Smooth muscle cell (in vitro differentiated cells): Measurements from ENCODE around the gene GDNF. TPM values are rescaled to one million over a fixed set of nuclear protein-coding genes. Genes with fewer than 3 reads are reported as not detected.

Source experiments
- DNase-seq: peaks from one replicate; lab custom pipeline; 2025; ENCODE audit not compliant: unreplicated experiment; lab: John Stamatoyannopoulos, UW
- H2AFZ ChIP-seq: fragments of 200-600 bp; sonication (generic); 2 replicates; pipeline ENCODE4 v1.6.0; 2016; ENCODE audit warnings: antibody characterized with exemption, low read depth, mild to moderate bottlenecking
- H3F3A ChIP-seq: fragments of 200-600 bp; sonication (generic); 2 replicates; pipeline ENCODE4 v1.6.0; 2017; ENCODE audit warnings: antibody characterized with exemption, low read depth
- H3K27ac ChIP-seq: fragments of 200-600 bp; sonication (generic); 2 replicates; pipeline ENCODE4 v1.5.1; 2016; ENCODE audit warnings: low read depth, mild to moderate bottlenecking
- H3K27me3 ChIP-seq: fragments of 200-600 bp; sonication (generic); 2 replicates; pipeline ENCODE4 v1.6.1; 2016; ENCODE audit warnings: low read depth, mild to moderate bottlenecking
- H3K36me3 ChIP-seq: fragments of 200-600 bp; sonication (generic); 2 replicates; pipeline ENCODE4 v1.5.1; 2016; ENCODE audit warnings: low read depth
- H3K4me1 ChIP-seq: fragments of 200-600 bp; sonication (generic); 2 replicates; pipeline ENCODE4 v1.5.1; 2016; ENCODE audit warnings: low read depth
- H3K4me2 ChIP-seq: fragments of 200-600 bp; sonication (generic); 2 replicates; pipeline ENCODE4 v1.6.0; 2016; ENCODE audit warnings: mild to moderate bottlenecking
- H3K4me3 ChIP-seq: fragments of 200-600 bp; sonication (generic); 2 replicates; pipeline ENCODE4 v1.5.1; 2016; ENCODE audit warnings: mild to moderate bottlenecking
- H3K79me2 ChIP-seq: fragments of 200-600 bp; sonication (generic); 2 replicates; pipeline ENCODE4 v1.6.0; 2016; ENCODE audit warnings: low read depth, mild to moderate bottlenecking
- H3K9ac ChIP-seq: fragments of 200-600 bp; sonication (generic); 2 replicates; pipeline ENCODE4 v1.6.0; 2016; ENCODE audit warnings: low read depth
- H3K9me3 ChIP-seq: fragments of 200-600 bp; sonication (generic); replicated peaks from 2 replicates; pipeline ENCODE4 v1.5.1; 2016; ENCODE audit warnings: low read depth
- H4K20me1 ChIP-seq: fragments of 200-600 bp; sonication (generic); 2 replicates; pipeline ENCODE4 v1.6.0; 2016; ENCODE audit warnings: low read depth
- CTCF ChIP-seq: fragments of 200-600 bp; sonication (generic); IDR thresholded peaks from 2 replicates; pipeline ENCODE4 v1.5.1; 2017; ENCODE audit warnings: borderline replicate concordance, mild to moderate bottlenecking, antibody characterized with exemption; ENCODE audit not compliant: insufficient read depth, poor library complexity, severe bottlenecking
- WGBS: methylation state at CpG from one replicate; pipeline ENCODE4 v1.1.7; 2016; ENCODE audit warnings: low lambda C conversion rate; 5-methylcytosine and 5-hydroxymethylcytosine counted together
- polyA plus RNA-seq: library from polyadenylated mRNA; unstranded; fragments of >200 nt; fragmentation: Nextera tagmentation; extraction: Ambion mirVana; gene quantifications from 2 replicates; pipeline ENCODE4 v1.2.1, GENCODE V29; 2016
- total RNA-seq: library from RNA; depleted of rRNA; stranded (reverse); fragments of >200 nt; gene quantifications from 2 replicates; pipeline ENCODE4 v1.2.3, GENCODE V29; 2014

Gene GDNF
- total and polyA plus RNA-seq, 2 experiments from 2014 or later = 12.9 to 18.8 TPM

- no peaks in the 10 kb centered on the region for H4K20me1 ChIP-seq
- H3F3A ChIP-seq = no peaks in the 10 kb centered on the region
- no peak for DNase-seq
- H3K4me3 ChIP-seq = no peak overlapping the region
- no peaks in the 10 kb centered on the region for H3K36me3 ChIP-seq
- no peaks in the 10 kb centered on the region for H3K9me3 ChIP-seq
- H3K4me2 ChIP-seq = no peak overlapping the region
- no peak overlapping the region for H3K9ac ChIP-seq
- 92% methylated on average over 12 of the region's 12 CpGs for WGBS
- H3K4me1 ChIP-seq = no peaks in the 10 kb centered on the region
- H3K79me2 ChIP-seq = no peaks in the 10 kb centered on the region
- H3K27ac ChIP-seq = no peak overlapping the region
- H3K27me3 ChIP-seq = no peaks in the 10 kb centered on the region
- TF ChIP-seq CTCF = no peak
- no peak overlapping the region for H2AFZ ChIP-seq
Measured at GRCh38 chr5:37806016-37806415, 33.8 kb downstream of the GDNF start.

GRCh38 chr5:37804401-37804800, 35.4 kb downstream of the GDNF start:
- DNase-seq = no peak
- H3F3A ChIP-seq = no peaks in the 10 kb centered on the region
- TF ChIP-seq CTCF = no peak
- no peaks in the 10 kb centered on the region for H3K4me1 ChIP-seq
- H2AFZ ChIP-seq = no peak overlapping the region
- H3K36me3 ChIP-seq = no peaks in the 10 kb centered on the region
- H3K4me2 ChIP-seq = no peak overlapping the region
- 89% methylated on average over 2 of the region's 2 CpGs for WGBS
- no peak overlapping the region for H3K4me3 ChIP-seq
- H3K79me2 ChIP-seq = no peaks in the 10 kb centered on the region
- H3K9ac ChIP-seq = no peak overlapping the region
- H4K20me1 ChIP-seq = no peaks in the 10 kb centered on the region
- no peaks in the 10 kb centered on the region for H3K9me3 ChIP-seq
- H3K27ac ChIP-seq = no peak overlapping the region
- no peaks in the 10 kb centered on the region for H3K27me3 ChIP-seq

- H3K27me3 ChIP-seq = no peaks in the 10 kb centered on the region
- H3K79me2 ChIP-seq = no peaks in the 10 kb centered on the region
- no peak overlapping the region for H3K4me3 ChIP-seq
- DNase-seq = no peak
- no peak overlapping the region for H3K4me2 ChIP-seq
- TF ChIP-seq CTCF = no peak
- H3K9ac ChIP-seq = no peak overlapping the region
- no peak overlapping the region for H2AFZ ChIP-seq
- no peaks in the 10 kb centered on the region for H3K9me3 ChIP-seq
- WGBS = 81% methylated on average over 1 of the region's 1 CpG
- no peaks in the 10 kb centered on the region for H3F3A ChIP-seq
- no peaks in the 10 kb centered on the region for H3K36me3 ChIP-seq
- H3K27ac ChIP-seq = no peak overlapping the region
- H4K20me1 ChIP-seq = no peaks in the 10 kb centered on the region
- no peaks in the 10 kb centered on the region for H3K4me1 ChIP-seq
Measured at GRCh38 chr5:37803487-37803886, 36.4 kb downstream of the GDNF start.

- no peak overlapping the region for H3K9ac ChIP-seq
Measured at GRCh38 chr5:37801521-37801920, 38.3 kb downstream of the GDNF start.

More at GRCh38 chr5:37801521-37801920, 38.3 kb downstream of the GDNF start:
- Histone ChIP-seq H3K79me2 (no peaks in the 10 kb centered on the region), H3K4me3 (no peak overlapping the region), H3K4me1 (no peaks in the 10 kb centered on the region), H3K36me3 (no peaks in the 10 kb centered on the region), H2AFZ (no peak overlapping the region), H3K27me3 (no peaks in the 10 kb centered on the region), H3K9me3 (no peaks in the 10 kb centered on the region), H3K27ac (no peak overlapping the region), H3F3A (no peaks in the 10 kb centered on the region), H4K20me1 (no peaks in the 10 kb centered on the region), H3K4me2 (no peak overlapping the region)
- WGBS = 77% methylated on average over 2 of the region's 2 CpGs
- no peak for DNase-seq
- no peak for TF ChIP-seq CTCF
